Pancreas (tissue), 10 donors: ENCODE measurements around the gene ENDOG. TPM values are rescaled to one million over a fixed set of nuclear protein-coding genes. Genes with fewer than 3 reads are reported as not detected.
"Not testable (repeated sequence)": the region's sequence is repeated elsewhere in the genome, so short reads cannot be mapped to it uniquely, and the experiment has no call there.

Source experiments
- ATAC-seq, 4 donors: fragments of 200-7000 bp; cut with Tn5 transposase; one replicate each; pipeline versions ENCODE4 v1.8.0 to v1.9.1; 2020; ENCODE audit warnings: mild to moderate bottlenecking in 4 of 4, moderate library complexity in 4 of 4
- DNase-seq, 6 donors: peaks; one replicate each; pipeline ENCODE4 v3.0.0-alpha.2; 2020
- FAIRE-seq: peaks from 2 replicates; lab custom pipeline; 2012; peaks lifted over from hg19 to GRCh38; lab: Jason Lieb, UNC
- H3K27ac ChIP-seq, 4 donors: fragments of 200-600 bp; sonication (generic); 1 replicate in 3 of 4; 2 replicates in 1 of 4; pipeline versions ENCODE4 v1.5.0 to v1.8.0; 2020
- H3K27me3 ChIP-seq, 4 donors: fragments of 200-600 bp; one replicate each; pipeline ENCODE4 v1.8.0; 2021
- H3K36me3 ChIP-seq, 3 donors: fragments of 200-600 bp; sonication (generic) in 1 of 3; one replicate each; pipeline versions ENCODE4 v1.5.0 to v1.8.0; 2020 to 2021
- H3K4me1 ChIP-seq, 3 donors: fragments of 200-600 bp; one replicate each; pipeline ENCODE4 v1.8.0; 2021
- H3K4me3 ChIP-seq, 4 donors: fragments of 200-600 bp; sonication (generic) in 2 of 4; one replicate each; pipeline versions ENCODE4 v1.5.0 to v1.8.0; 2020 to 2021
- H3K9me3 ChIP-seq, 4 donors: fragments of 200-600 bp; one replicate each; pipeline ENCODE4 v1.8.0; 2021
- CTCF ChIP-seq, 4 donors: fragments of 200-600 bp; sonication (generic) in 3 of 4; IDR thresholded peaks; one replicate each; pipeline versions ENCODE4 v1.5.0 to v1.8.0; 2021; ENCODE audit warnings: antibody characterized with exemption in 4 of 4
- WGBS, 2 donors: extraction: QIAGEN DNeasy Blood & Tissue Kit; methylation state at CpG; one replicate each; pipeline ENCODE4 v1.1.7; 2013; 5-methylcytosine and 5-hydroxymethylcytosine counted together
- intact Hi-C, 3 donors: fragments of 100-400 bp; cut with DNase I; formaldehyde crosslinking; loops; one replicate each; pipeline versions ENCODE4 v1.11.1 to v1.14.2; 2022
- polyA plus RNA-seq, 2 donors: library from polyadenylated mRNA; stranded (reverse); fragments of 200-250 nt; gene quantifications; one replicate each; pipeline ENCODE4 v1.2.3, GENCODE V29; 2013
- total RNA-seq, 6 donors: library from RNA; stranded (reverse); fragmentation: NEBNext Ultra II Directional in 4 of 6; extraction: Animal tissue kit (Norgen Biotek cat#: 25700) in 4 of 6; gene quantifications; one replicate each; pipeline versions ENCODE4 v1.2.1 to v1.2.4, GENCODE V29; 2021 to 2023
- donor health status: healthy with polysubstance abuse.
- donor health status: DM: no; HTN: no; CAD: no; lungs with moderate emphysema.
- donor health status: DM: no; HTN: no; CAD: no.
- donor health status: control.
- donor health status: control.
- donor health status: Bipolar disorder and iron deficiency.
- donor health status: DM: yes; HTN: yes; CAD: no.
- donor health status: DM: no; HTN: no; CAD: no.
- donor health status: DM: no; HTN: no; CAD: no.
- donor health status: DM: yes; HTN: yes; CAD: no.

The ENDOG gene
- total and polyA plus RNA-seq, 8 donors: 12.2 to 23.0 (median 14.3) TPM

DNA sequence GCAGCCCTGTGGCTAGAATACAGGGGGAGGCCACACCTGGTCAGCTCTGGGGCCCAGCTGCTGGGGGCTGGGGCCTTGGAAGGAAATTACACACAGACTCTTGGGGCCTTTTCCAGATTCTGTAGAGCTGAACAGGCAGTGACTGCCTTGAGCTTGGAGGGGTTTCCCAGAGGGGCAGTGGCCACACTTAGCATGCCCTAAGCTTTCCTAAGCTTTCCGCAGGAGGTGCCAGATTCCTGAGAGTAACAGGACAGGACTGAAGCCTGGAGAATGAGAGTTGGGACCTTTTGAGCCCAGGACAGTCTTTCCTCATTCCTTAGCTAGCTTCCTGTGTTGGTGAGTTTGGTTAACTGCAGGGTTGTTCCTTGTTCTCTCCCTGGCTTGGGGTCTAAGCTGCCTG lies 29.9 kb upstream of the ENDOG start:
- intact Hi-C loops: no loop called here
- H3K36me3 ChIP-seq: peaks cover 0 to 4% (median 0%) of the 10 kb centered on the region in 3 donors
- DNase-seq: no peak
- no peak for TF ChIP-seq CTCF (IDR thresholded peaks at IDR 0.05)
- no peaks in the 10 kb centered on the region for H3K27me3 ChIP-seq
- WGBS, 2 donors: 91 to 100% methylated on average over 1 of the region's 1 CpG
- no peak for ATAC-seq
- peak overlapping the region in 2 of 4 donors; percentile 98 to 100 for H3K4me3 ChIP-seq
- no peak overlapping the region for H3K27ac ChIP-seq
- no peak for FAIRE-seq
- H3K4me1 ChIP-seq: peaks cover 4 to 15% (median 4%) of the 10 kb centered on the region in 3 donors
- no peaks in the 10 kb centered on the region for H3K9me3 ChIP-seq

DNA sequence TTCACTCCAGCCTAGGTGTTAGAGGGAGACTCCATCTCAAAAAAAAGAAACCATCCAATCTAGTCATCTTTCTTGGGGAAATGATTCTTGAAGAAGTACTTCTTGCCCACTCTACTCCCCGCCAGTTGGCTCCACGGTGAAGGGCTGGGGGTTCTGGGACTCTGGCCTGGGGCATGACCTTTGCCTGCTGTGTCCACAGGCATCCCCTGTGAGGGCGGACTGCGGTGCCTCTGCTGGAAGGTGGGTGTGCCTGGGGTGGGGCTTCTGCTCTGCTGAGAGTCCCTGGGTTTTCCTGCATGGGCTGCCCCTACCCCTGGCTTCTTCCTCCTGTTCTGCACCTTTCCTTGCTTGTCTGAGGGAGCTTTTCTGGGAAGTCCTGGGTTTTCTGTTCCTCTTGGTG lies 27.8 kb upstream of the ENDOG start:
- H3K27me3 ChIP-seq: no peaks in the 10 kb centered on the region
- H3K27ac ChIP-seq: no peak overlapping the region
- DNase-seq (no peak), ATAC-seq (no peak), FAIRE-seq (no peak)
- no peak for TF ChIP-seq CTCF (IDR thresholded peaks at IDR 0.05)
- H3K36me3 ChIP-seq: peaks cover 0 to 4% (median 0%) of the 10 kb centered on the region in 3 donors
- 89 to 93% methylated on average over 4 of the region's 4 CpGs for WGBS, 2 donors
- intact Hi-C loops: no loop called here
- no peak overlapping the region for H3K4me3 ChIP-seq
- H3K9me3 ChIP-seq: no peaks in the 10 kb centered on the region
- H3K4me1 ChIP-seq: peaks cover 4 to 16% (median 4%) of the 10 kb centered on the region in 3 donors

- intact Hi-C loops: no loop called here
- peaks cover 4 to 16% (median 4%) of the 10 kb centered on the region in 3 donors for H3K4me1 ChIP-seq
- no peaks in the 10 kb centered on the region for H3K9me3 ChIP-seq
- peaks cover 0 to 5% (median 4%) of the 10 kb centered on the region in 3 donors for H3K36me3 ChIP-seq
- H3K4me3 ChIP-seq: no peak overlapping the region
- H3K27me3 ChIP-seq: no peaks in the 10 kb centered on the region
- ATAC-seq (no peak), DNase-seq (no peak), FAIRE-seq (no peak)
- TF ChIP-seq CTCF (IDR thresholded peaks at IDR 0.05): no peak
- no peak overlapping the region for H3K27ac ChIP-seq
- 72 to 77% methylated on average over 9 of the region's 9 CpGs for WGBS, 2 donors
These were observed 26.2 kb upstream of the ENDOG start for GRCh38 chr9:128792134-128792533.

- H3K27ac ChIP-seq: peak overlapping the region in 2 of 4 donors; percentile 15 to 33
- peak; percentile 71 to 89 (median 76) for ATAC-seq
These were observed 25.2 kb upstream of the ENDOG start for GRCh38 chr9:128792978-128793686.

GRCh38 chr9:128794961-128795360 lies 23.3 kb upstream of the ENDOG start:
- H3K9me3 ChIP-seq, FAIRE-seq, H3K4me3 ChIP-seq, intact Hi-C loops, ATAC-seq, H3K27me3 ChIP-seq, DNase-seq, H3K27ac ChIP-seq: not testable (repeated sequence)
- Histone ChIP-seq H3K36me3 (peaks cover 0 to 28% (median 6%) of the 10 kb centered on the region in 3 donors), H3K4me1 (peaks cover 0 to 11% (median 0%) of the 10 kb centered on the region in 3 donors)
- WGBS, 2 donors: 38 to 40% methylated on average over 2 of the region's 2 CpGs

More at GRCh38 chr9:128792978-128793686, 25.2 kb upstream of the ENDOG start:
- no peak overlapping the region for H3K4me3 ChIP-seq
- H3K27me3 ChIP-seq: no peaks in the 10 kb centered on the region
- DNase-seq: peak in 4 of 6 donors; percentile 41 to 59 (median 49)
- H3K4me1 ChIP-seq: peaks cover 2 to 14% (median 3%) of the 10 kb centered on the region in 3 donors
- H3K36me3 ChIP-seq: peaks cover 0 to 15% (median 4%) of the 10 kb centered on the region in 3 donors
- intact Hi-C loops: no loop called here
- no peak for FAIRE-seq
- no peaks in the 10 kb centered on the region for H3K9me3 ChIP-seq
- no peak for TF ChIP-seq CTCF (IDR thresholded peaks at IDR 0.05)
- 40% methylated on average over 8 of the region's 8 CpGs for WGBS, 2 donors
